ENCODE results near the gene APLF.

DNA sequence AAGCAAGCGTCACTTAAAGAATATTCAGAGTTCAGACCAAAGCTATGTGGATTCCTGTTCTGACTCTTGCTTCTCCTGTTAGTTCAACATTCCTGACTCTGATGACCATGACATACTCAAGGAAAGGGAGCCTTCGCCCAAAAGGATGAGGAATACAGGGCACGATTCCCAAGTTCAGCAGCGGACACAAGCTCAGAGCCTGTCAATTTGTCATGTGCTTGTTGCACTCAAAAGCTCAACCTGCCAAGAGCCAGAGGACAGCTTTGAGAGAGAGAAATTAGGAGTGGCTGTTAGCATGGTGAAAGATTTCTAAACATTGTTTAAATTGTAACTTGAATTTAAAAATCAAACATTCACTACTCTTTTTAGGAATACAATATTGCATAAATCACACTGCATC lies 33.3 kb downstream of the APLF start:
- TF ChIP-seq, protein P1, sequence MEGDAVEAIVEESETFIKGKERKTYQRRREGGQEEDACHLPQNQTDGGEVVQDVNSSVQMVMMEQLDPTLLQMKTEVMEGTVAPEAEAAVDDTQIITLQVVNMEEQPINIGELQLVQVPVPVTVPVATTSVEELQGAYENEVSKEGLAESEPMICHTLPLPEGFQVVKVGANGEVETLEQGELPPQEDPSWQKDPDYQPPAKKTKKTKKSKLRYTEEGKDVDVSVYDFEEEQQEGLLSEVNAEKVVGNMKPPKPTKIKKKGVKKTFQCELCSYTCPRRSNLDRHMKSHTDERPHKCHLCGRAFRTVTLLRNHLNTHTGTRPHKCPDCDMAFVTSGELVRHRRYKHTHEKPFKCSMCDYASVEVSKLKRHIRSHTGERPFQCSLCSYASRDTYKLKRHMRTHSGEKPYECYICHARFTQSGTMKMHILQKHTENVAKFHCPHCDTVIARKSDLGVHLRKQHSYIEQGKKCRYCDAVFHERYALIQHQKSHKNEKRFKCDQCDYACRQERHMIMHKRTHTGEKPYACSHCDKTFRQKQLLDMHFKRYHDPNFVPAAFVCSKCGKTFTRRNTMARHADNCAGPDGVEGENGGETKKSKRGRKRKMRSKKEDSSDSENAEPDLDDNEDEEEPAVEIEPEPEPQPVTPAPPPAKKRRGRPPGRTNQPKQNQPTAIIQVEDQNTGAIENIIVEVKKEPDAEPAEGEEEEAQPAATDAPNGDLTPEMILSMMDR (IDR thresholded peaks at IDR 0.05), result no peak
- no peak for TF ChIP-seq POLR2A (IDR thresholded peaks at IDR 0.05)
